CD4-positive, CD25-positive, alpha-beta regulatory T cell (primary cell): ENCODE data around the gene STXBP6. TPM values are rescaled to one million over a fixed set of nuclear protein-coding genes. Genes with fewer than 3 reads are reported as not detected.
"Not testable (repeated sequence)": the region's sequence is repeated elsewhere in the genome, so short reads cannot be mapped to it uniquely, and the experiment has no call there.

Source experiments
- ATAC-seq, 2 donors: fragments of 150-1000 bp; cut with Tn5 transposase; one replicate each; pipeline ENCODE4 v1.10.0; 2021; ENCODE audit warnings: low read depth in 2 of 2, moderate number of reproducible peaks in 2 of 2, moderate library complexity in 1 of 2
- DNase-seq, 3 donors: peaks; one replicate each; pipeline versions ENCODE4 v3.0.0 to v3.0.0-alpha.2; 2012 to 2022; ENCODE audit warnings: mixed read lengths in 1 of 3
- H3K27ac ChIP-seq: one replicate; pipeline ENCODE4 v1.7.0; 2013; ENCODE audit warnings: mild to moderate bottlenecking, low read length; ENCODE audit not compliant: insufficient read depth, poor library complexity, severe bottlenecking
- H3K27me3 ChIP-seq: one replicate; pipeline ENCODE4 v1.7.0; 2013; ENCODE audit warnings: low read length; ENCODE audit not compliant: control insufficient read depth, insufficient read depth
- H3K36me3 ChIP-seq: one replicate; pipeline ENCODE4 v1.7.0; 2013; ENCODE audit warnings: mild to moderate bottlenecking, low read length, moderate library complexity; ENCODE audit not compliant: control insufficient read depth, insufficient read depth
- H3K4me1 ChIP-seq: 2 replicates; pipeline ENCODE4 v1.7.0; 2013; ENCODE audit warnings: mild to moderate bottlenecking, low read length; ENCODE audit not compliant: insufficient read depth, control insufficient read depth, poor library complexity, severe bottlenecking
- H3K4me3 ChIP-seq: one replicate; pipeline ENCODE4 v1.7.0; 2013; ENCODE audit warnings: low read depth, mild to moderate bottlenecking, low read length, moderate library complexity
- H3K9me3 ChIP-seq, 2 experiments: 1 replicate in 1 of 2; 2 replicates in 1 of 2; pipeline ENCODE4 v1.7.0; 2013; ENCODE audit warnings: low read length in 2 of 2, mild to moderate bottlenecking in 1 of 2, moderate library complexity in 1 of 2; ENCODE audit not compliant: control insufficient read depth in 2 of 2
- H3K27ac Mint-ChIP-seq, 3 donors: one replicate each; pipeline ENCODE4 v1.8.0; 2020 to 2022; ENCODE audit warnings: mild to moderate bottlenecking in 3 of 3, mixed read lengths in 3 of 3, moderate library complexity in 2 of 3
- H3K27me3 Mint-ChIP-seq: one replicate; pipeline ENCODE4 v1.8.0; 2022; ENCODE audit warnings: mild to moderate bottlenecking, mixed read lengths
- H3K36me3 Mint-ChIP-seq: one replicate; pipeline ENCODE4 v1.8.0; 2020; ENCODE audit warnings: mixed read lengths
- H3K4me1 Mint-ChIP-seq, 4 donors: one replicate each; pipeline ENCODE4 v1.8.0; 2020 to 2022; ENCODE audit warnings: mixed read lengths in 4 of 4, mild to moderate bottlenecking in 1 of 4
- H3K4me3 Mint-ChIP-seq, 4 donors: one replicate each; pipeline ENCODE4 v1.8.0; 2020 to 2022; ENCODE audit warnings: mild to moderate bottlenecking in 4 of 4, mixed read lengths in 4 of 4, moderate library complexity in 3 of 4
- H3K9me3 Mint-ChIP-seq, 7 donors: one replicate each; pipeline ENCODE4 v1.8.0; 2020 to 2022; ENCODE audit warnings: mixed read lengths in 7 of 7, mild to moderate bottlenecking in 3 of 7, moderate library complexity in 2 of 7
- polyA plus RNA-seq, 4 donors: library from polyadenylated mRNA; unstranded; fragments of 300-500 nt; fragmentation: Illumina TruSeq; gene quantifications; one replicate each; pipeline ENCODE4 v1.2.3, GENCODE V29; 2021
- total RNA-seq: library from RNA; stranded (reverse); gene quantifications from one replicate; pipeline ENCODE4 v1.2.3, GENCODE V29; 2022

The STXBP6 gene
- total and polyA plus RNA-seq, 5 donors from 2014 or later = not detected

DNA sequence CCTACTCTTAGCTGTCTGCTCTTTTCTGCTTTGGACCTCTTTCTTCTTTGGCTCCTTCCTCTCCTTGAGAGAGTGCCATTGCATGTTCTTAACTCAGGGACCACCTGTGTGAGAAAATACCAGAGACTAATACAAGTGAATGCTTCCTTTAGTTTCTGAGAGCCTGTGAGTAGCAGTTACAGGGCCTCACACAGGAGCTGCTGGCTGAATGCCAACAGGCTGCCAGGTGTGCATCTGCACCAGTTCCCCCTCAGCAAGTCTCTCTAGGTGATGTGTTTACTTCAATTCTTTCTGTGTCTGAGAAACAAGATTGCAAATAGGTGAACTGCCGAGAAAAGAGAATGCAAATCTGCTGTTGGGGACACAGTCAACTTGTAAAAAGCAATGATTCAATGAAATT is 108.2 kb downstream of the STXBP6 start:
- Mint-ChIP-seq H3K4me3 (no peak overlapping the region), H3K4me1 (no peaks in the 10 kb centered on the region), H3K27ac (no peak overlapping the region), H3K27me3 (no peaks in the 10 kb centered on the region), H3K9me3 (peaks cover 0 to 1% (median 0%) of the 10 kb centered on the region in 7 donors), H3K36me3 (no peaks in the 10 kb centered on the region)
- no peak overlapping the region for H3K4me3 ChIP-seq
- H3K27me3 ChIP-seq = no peaks in the 10 kb centered on the region
- H3K27ac ChIP-seq = no peak overlapping the region
- H3K36me3 ChIP-seq = no peaks in the 10 kb centered on the region
- ATAC-seq = no peak
- no peaks in the 10 kb centered on the region for H3K4me1 ChIP-seq
- no peak for DNase-seq
- no peaks in the 10 kb centered on the region for H3K9me3 ChIP-seq

DNA sequence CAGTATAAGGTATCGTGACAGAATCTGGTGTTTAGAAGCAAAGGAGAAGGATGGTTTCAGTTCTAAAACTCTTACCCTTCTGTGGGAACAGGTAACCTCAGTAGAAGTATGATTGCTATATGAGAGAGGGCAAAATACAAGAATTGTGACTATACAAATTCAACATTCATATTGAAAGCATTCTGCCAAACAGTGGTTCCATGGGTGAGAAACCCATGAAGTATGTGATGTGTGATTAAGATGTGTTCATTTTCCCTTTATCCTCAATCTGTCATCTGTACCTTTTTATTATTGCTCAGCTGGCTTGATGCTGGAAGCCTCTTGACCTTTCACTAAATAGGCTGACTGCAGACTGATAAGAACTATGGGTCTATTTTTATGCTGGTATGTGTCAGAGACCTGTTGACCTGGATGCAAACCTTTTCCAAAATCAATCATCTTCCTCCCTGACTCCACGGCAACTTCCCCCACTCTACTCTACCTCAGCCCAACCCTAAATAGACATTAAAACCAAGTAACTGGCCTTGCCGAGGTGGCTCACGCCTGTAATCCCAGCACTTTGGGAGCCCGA is 109.6 kb downstream of the STXBP6 start:
- H3K9me3 Mint-ChIP-seq = peaks cover 0 to 2% (median 0%) of the 10 kb centered on the region in 7 donors
- no peaks in the 10 kb centered on the region for H3K4me1 Mint-ChIP-seq
- H3K4me1 ChIP-seq = no peaks in the 10 kb centered on the region
- H3K9me3 ChIP-seq = no peaks in the 10 kb centered on the region
- H3K27ac Mint-ChIP-seq = no peak overlapping the region
- ATAC-seq (no peak), DNase-seq (no peak)
- no peaks in the 10 kb centered on the region for H3K36me3 Mint-ChIP-seq
- H3K27ac ChIP-seq = no peak overlapping the region
- H3K27me3 Mint-ChIP-seq = no peaks in the 10 kb centered on the region
- no peak overlapping the region for H3K4me3 ChIP-seq
- no peaks in the 10 kb centered on the region for H3K36me3 ChIP-seq
- no peaks in the 10 kb centered on the region for H3K27me3 ChIP-seq
- H3K4me3 Mint-ChIP-seq = no peak overlapping the region

DNA sequence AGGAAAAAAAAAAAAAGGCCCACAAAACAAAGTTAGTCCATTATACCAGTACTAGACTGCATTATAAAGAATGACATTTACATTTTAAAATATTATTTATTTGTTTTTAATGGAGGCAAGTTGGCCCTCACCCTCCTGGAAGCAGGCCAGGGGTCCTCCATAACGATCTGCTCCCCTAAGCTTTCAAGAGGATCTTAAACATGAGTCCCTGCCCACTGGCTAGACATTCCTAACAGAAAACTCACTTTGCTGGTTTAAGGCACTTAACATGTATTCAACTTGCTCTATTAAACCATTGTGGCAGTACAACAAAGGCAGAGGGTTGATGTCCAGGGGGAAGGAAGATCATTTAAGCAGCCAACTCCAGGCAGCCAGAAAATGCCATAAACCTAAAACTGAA is 111.4 kb downstream of the STXBP6 start:
- no peak overlapping the region for H3K4me3 Mint-ChIP-seq
- H3K4me1 ChIP-seq = no peaks in the 10 kb centered on the region

DNA sequence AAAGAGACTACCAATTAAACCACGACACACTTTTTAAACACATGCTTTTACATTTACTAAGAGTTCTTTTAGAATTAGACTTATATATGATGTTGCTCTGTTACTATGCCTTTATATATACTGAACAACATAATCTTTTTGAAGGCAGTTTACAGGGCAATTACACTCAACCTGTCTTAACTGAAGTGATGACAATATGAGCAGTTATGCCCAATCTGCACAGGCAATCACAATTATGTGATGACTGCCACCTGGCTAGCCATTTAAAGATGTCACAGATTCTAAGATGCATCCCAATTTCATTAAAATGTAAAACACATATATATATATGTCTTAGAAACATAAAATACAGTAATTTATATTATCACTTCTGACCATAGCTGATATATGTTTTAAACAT is 112.6 kb downstream of the STXBP6 start:
- H3K27ac ChIP-seq = no peak overlapping the region
- Mint-ChIP-seq H3K36me3 (no peaks in the 10 kb centered on the region), H3K4me1 (no peaks in the 10 kb centered on the region), H3K9me3 (peaks cover 0 to 3% (median 0%) of the 10 kb centered on the region in 7 donors), H3K4me3 (no peak overlapping the region), H3K27me3 (no peaks in the 10 kb centered on the region), H3K27ac (no peak overlapping the region)
- no peaks in the 10 kb centered on the region for H3K36me3 ChIP-seq
- H3K9me3 ChIP-seq = no peaks in the 10 kb centered on the region
- H3K4me1 ChIP-seq = no peaks in the 10 kb centered on the region
- H3K4me3 ChIP-seq = no peak overlapping the region
- ATAC-seq (no peak), DNase-seq (no peak)
- H3K27me3 ChIP-seq = no peaks in the 10 kb centered on the region

More for the DNA sequence above, 111.4 kb downstream of the STXBP6 start:
- Histone ChIP-seq H3K9me3 (no peaks in the 10 kb centered on the region), H3K36me3 (no peaks in the 10 kb centered on the region), H3K27ac (no peak overlapping the region), H3K4me3 (no peak overlapping the region), H3K27me3 (no peaks in the 10 kb centered on the region)
- H3K36me3 Mint-ChIP-seq = no peaks in the 10 kb centered on the region
- no peaks in the 10 kb centered on the region for H3K27me3 Mint-ChIP-seq
- H3K27ac Mint-ChIP-seq = no peak overlapping the region
- DNase-seq (no peak), ATAC-seq (no peak)
- H3K9me3 Mint-ChIP-seq = peaks cover 0 to 2% (median 0%) of the 10 kb centered on the region in 7 donors
- H3K4me1 Mint-ChIP-seq = no peaks in the 10 kb centered on the region

DNA sequence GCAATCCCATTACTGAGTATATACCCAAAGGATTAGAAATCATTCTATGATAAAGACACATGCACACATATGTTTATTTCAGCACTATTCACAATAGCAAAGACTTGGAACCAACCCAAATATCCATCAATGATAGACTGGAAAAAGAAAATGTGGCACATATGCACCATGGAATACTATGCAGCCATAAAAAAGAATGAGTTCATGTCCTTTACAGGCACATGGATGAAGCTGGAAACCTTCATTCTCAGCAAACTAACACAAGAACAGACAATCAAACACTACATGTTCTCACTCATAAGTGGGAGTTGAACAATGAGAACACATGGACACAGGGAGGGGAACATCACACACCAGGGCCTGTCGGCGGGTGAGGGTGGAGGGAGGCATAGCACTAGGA is 113.2 kb downstream of the STXBP6 start:
- H3K36me3 ChIP-seq, H3K27me3 ChIP-seq, H3K4me1 ChIP-seq, H3K27ac Mint-ChIP-seq, DNase-seq, H3K4me3 Mint-ChIP-seq, H3K27me3 Mint-ChIP-seq, H3K9me3 ChIP-seq, H3K27ac ChIP-seq, H3K9me3 Mint-ChIP-seq, H3K4me3 ChIP-seq, H3K36me3 Mint-ChIP-seq, ATAC-seq, H3K4me1 Mint-ChIP-seq: not testable (repeated sequence)

DNA sequence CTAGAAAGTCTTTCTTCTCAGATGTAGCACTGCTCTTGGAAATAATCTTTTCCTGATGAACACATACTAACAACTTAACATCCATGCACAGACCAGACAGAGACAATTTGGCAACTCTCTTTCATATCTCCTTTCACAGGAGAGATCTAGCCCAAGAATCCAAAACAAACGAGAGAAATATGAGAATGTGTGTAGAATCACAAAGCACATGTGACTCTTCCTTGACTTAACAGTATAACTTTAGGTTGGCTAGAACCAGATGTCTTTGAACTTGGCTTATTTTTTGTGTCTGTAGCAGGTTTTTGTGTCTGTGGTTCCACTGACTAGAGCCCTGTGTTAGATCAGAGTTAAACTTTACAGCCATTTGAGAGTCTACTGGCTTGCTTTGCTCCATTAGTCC is 114.2 kb downstream of the STXBP6 start:
- H3K36me3 ChIP-seq = no peaks in the 10 kb centered on the region
- Mint-ChIP-seq H3K4me3 (no peak overlapping the region), H3K27ac (no peak overlapping the region), H3K36me3 (no peaks in the 10 kb centered on the region), H3K9me3 (peaks cover 0 to 2% (median 0%) of the 10 kb centered on the region in 7 donors), H3K4me1 (no peaks in the 10 kb centered on the region), H3K27me3 (no peaks in the 10 kb centered on the region)
- H3K27me3 ChIP-seq = no peaks in the 10 kb centered on the region
- ATAC-seq (no peak), DNase-seq (no peak)
- no peaks in the 10 kb centered on the region for H3K4me1 ChIP-seq
- no peak overlapping the region for H3K4me3 ChIP-seq
- no peak overlapping the region for H3K27ac ChIP-seq
- no peaks in the 10 kb centered on the region for H3K9me3 ChIP-seq

DNA sequence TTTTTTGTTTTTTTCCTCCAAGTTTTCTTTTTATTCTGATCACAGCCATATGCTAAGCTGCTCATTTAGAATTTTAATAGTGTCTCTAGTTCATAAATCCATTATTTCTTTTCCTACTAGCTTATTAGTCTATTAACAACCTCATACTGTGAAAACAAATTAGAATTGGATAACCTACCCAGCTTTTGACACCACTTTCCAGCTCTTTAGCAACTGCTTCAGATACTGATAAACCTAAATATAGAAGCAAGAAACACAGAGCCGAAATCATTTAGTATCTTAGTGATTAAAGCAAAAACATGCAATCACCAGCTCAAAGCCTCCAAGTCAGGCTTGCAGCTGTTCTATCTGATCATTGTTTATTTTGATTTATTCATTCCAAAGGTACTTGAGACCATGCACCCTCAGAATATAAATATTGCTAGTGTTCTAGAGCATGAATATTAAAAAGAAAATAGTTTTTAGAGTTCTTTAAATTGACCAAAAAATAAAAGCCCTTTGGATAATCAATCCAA is 121.5 kb downstream of the STXBP6 start:
- Mint-ChIP-seq H3K4me3 (no peak overlapping the region), H3K36me3 (no peaks in the 10 kb centered on the region), H3K4me1 (no peaks in the 10 kb centered on the region), H3K27ac (no peak overlapping the region), H3K9me3 (peaks cover 0 to 3% (median 0%) of the 10 kb centered on the region in 7 donors), H3K27me3 (no peaks in the 10 kb centered on the region)
- H3K4me3 ChIP-seq = no peak overlapping the region
- DNase-seq (no peak), ATAC-seq (no peak)
- no peaks in the 10 kb centered on the region for H3K9me3 ChIP-seq
- no peak overlapping the region for H3K27ac ChIP-seq
- no peaks in the 10 kb centered on the region for H3K36me3 ChIP-seq
- H3K4me1 ChIP-seq = no peaks in the 10 kb centered on the region
- H3K27me3 ChIP-seq = no peaks in the 10 kb centered on the region

DNA sequence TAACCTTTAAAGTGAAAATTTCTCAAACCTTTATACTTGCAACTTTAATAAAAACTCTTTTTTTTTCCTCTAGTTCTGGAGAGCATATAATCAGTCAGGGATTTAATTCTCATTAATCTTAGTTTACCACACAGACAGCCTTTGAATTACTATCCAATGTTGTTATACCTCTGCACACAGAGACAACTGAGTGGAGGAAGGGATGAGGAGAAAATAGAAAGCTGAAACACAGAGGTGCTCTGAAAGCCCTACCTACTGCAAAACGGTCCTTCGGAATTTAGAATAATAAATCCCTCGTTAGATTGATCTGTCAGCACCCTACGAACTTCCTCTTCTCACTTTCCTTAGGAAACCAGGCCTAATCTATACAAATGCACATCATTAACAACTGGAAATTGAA is 122.1 kb downstream of the STXBP6 start:
- H3K4me3 Mint-ChIP-seq = no peak overlapping the region
- H3K27me3 Mint-ChIP-seq = no peaks in the 10 kb centered on the region
- no peaks in the 10 kb centered on the region for H3K27me3 ChIP-seq
- no peak overlapping the region for H3K4me3 ChIP-seq
- no peaks in the 10 kb centered on the region for H3K9me3 ChIP-seq
- no peak for ATAC-seq
- H3K27ac Mint-ChIP-seq = no peak overlapping the region
- H3K36me3 ChIP-seq = no peaks in the 10 kb centered on the region
- H3K9me3 Mint-ChIP-seq = peaks cover 0 to 3% (median 0%) of the 10 kb centered on the region in 7 donors
- DNase-seq = no peak
- no peaks in the 10 kb centered on the region for H3K4me1 ChIP-seq
- no peaks in the 10 kb centered on the region for H3K36me3 Mint-ChIP-seq
- H3K4me1 Mint-ChIP-seq = no peaks in the 10 kb centered on the region
- H3K27ac ChIP-seq = no peak overlapping the region
